Measurements from ENCODE around the gene GPER1. TPM values are rescaled to one million over a fixed set of nuclear protein-coding genes. Genes with fewer than 3 reads are reported as not detected.

GPER1 gene
- polyA plus RNA-seq, 2 of the 4 experiments (the other 2 are of a cell fraction): 0.23 to 0.50 TPM

DNA sequence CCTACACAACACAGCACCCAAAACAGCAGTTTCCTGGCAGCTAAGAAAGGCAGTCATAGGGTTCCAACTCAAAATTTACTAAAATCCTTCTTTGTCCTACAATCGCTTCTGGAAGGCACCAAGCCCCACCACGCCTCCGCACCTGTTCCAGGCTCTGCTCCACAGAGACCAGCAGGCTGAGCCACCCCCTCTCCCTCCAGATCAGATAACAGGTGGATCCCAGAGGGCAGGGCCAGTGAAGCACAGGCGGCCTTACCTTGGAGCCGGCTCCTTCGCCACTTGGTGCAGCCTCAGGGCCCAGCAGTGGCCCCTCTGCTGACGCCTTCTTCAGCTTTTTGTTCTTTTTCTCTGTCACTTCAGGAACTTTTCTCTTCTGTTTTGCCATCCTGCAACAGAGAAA, 39.1 kb downstream of the GPER1 start (continued):
- TF ChIP-seq HOXB13 (CRISPR knock-in tag; IDR thresholded peaks at IDR 0.05; ENCODE audit: low read depth) (no peak), EHMT2 (IDR thresholded peaks at IDR 0.05; ENCODE audit: low read depth) (no peak), KDM5A (IDR thresholded peaks at IDR 0.05) (no peak)

DNA sequence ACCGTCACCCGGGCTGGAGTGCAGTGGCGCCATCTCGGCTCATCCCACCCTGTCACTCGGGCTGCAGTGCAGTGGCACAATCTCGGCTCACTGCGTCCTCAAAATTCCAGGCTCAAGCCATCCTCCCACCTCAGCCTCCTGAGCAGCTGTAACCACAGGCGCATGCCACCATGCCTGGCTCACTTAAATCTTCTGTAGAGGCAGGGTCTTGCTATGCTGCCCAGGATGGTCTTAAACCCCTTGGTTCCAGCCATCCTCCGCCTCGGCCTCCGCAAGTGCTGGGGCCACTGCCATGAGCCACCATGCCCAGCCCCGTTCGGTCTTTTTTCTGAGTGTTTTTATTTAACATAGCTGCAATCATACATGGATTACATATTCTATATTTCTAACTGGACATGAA, 41.5 kb downstream of the GPER1 start:
- no peak for FAIRE-seq
- CTCF ChIA-PET: no interaction called here

DNA sequence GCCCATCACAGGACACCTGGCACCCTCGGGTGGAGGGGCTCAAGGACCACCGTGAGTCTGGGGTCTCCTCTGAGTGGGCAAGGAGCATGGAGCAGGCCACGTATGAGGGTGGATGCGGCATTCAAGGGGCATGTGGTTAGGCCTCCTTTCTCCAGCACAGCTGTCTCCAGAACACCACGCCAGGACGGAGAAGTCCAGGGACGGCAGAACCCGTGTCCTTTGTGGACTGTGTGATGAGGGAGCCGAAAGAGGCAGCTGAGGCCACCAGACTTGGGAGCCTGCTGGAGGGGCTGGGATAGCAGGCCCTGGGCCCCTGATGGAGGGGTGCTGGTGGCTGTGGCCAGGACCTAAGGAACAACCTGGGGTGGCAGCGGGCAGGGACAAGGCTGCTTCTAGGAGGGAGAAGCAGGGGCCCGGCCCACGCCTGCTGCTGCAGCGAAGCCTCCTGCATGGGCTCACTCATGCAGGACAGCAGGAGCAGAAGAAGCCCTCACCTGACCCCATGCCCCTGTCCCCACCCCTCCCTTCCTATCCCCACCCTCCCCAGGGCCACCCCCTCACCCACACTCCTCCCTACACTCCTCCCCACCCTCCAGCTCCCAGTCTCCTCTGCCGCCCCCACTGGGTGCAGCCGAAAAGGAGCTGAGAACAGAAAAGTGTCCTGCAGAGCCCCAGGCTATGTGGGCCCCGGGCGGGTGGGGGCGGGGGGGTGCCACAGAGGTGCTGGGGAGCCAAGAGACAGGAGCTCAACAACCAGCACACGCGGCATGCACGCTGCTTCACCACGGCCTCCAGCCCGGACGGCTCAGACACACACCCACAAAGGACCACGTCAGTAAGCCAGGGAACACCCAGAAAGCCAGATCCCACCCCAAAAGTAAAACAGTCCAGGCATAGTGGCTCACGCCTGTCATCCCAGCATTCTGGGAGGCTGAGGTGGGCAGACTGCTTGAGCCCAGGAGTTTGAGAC, 42.4 kb downstream of the GPER1 start:
- Histone ChIP-seq H3K4me3 (no peak overlapping the region), H3K9me3 (no peaks in the 10 kb centered on the region), H3K4me1 (no peaks in the 10 kb centered on the region), H3K4me2 (no peak overlapping the region), H3K27ac (no peak overlapping the region)
- TF ChIP-seq RFX5 (IDR thresholded peaks at IDR 0.05) (no peak), SMC3 (IDR thresholded peaks at IDR 0.05) (no peak), GATA3 (IDR thresholded peaks at IDR 0.05; ENCODE audit: borderline replicate concordance) (no peak), SREBF2 (IDR thresholded peaks at IDR 0.05) (no peak), ZFP36 (IDR thresholded peaks at IDR 0.05; ENCODE audit: borderline replicate concordance, partially characterized antibody) (no peak), KDM1A (IDR thresholded peaks at IDR 0.05; ENCODE audit: low read depth) (no peak), RCOR1 (IDR thresholded peaks at IDR 0.05; ENCODE audit: low read depth, low read length) (no peak), FOXS1 (CRISPR knock-in tag; IDR thresholded peaks at IDR 0.05) (no peak), CBX8 (IDR thresholded peaks at IDR 0.05) (no peak), HOXA7 (CRISPR knock-in tag; IDR thresholded peaks at IDR 0.05) (no peak), CEBPB (IDR thresholded peaks at IDR 0.05) (no peak), EHF (CRISPR knock-in tag; IDR thresholded peaks at IDR 0.05) (no peak)
- TF ChIP-seq, protein P1, sequence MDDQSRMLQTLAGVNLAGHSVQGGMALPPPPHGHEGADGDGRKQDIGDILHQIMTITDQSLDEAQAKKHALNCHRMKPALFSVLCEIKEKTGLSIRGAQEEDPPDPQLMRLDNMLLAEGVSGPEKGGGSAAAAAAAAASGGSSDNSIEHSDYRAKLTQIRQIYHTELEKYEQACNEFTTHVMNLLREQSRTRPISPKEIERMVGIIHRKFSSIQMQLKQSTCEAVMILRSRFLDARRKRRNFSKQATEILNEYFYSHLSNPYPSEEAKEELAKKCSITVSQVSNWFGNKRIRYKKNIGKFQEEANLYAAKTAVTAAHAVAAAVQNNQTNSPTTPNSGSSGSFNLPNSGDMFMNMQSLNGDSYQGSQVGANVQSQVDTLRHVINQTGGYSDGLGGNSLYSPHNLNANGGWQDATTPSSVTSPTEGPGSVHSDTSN (IDR thresholded peaks at IDR 0.05): no peak
- TF ChIP-seq, protein P2, sequence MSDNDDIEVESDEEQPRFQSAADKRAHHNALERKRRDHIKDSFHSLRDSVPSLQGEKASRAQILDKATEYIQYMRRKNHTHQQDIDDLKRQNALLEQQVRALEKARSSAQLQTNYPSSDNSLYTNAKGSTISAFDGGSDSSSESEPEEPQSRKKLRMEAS (IDR thresholded peaks at IDR 0.05): no peak
- TF ChIP-seq, protein P3, sequence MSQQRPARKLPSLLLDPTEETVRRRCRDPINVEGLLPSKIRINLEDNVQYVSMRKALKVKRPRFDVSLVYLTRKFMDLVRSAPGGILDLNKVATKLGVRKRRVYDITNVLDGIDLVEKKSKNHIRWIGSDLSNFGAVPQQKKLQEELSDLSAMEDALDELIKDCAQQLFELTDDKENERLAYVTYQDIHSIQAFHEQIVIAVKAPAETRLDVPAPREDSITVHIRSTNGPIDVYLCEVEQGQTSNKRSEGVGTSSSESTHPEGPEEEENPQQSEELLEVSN (IDR thresholded peaks at IDR 0.05; ENCODE audit: borderline replicate concordance, low read depth): no peak
- 94% methylated on average over 19 of the region's 26 CpGs for WGBS (ENCODE audit: missing lambda C conversion rate)
- ChIA-PET POLR2A (no interaction called here), CTCF (interaction anchor here (0.7 kb wide), 2 partner anchors 137 to 463 kb away, joined by 4 read pairs; no protein-coding TSS in a partner anchor)
- FAIRE-seq (no peak), DNase-seq (ENCODE audit: low read depth in 1 of 2, low spot score in 1 of 2) (no peak), ATAC-seq (no peak)

More for the DNA sequence above, 41.5 kb downstream of the GPER1 start:
- H3K4me3 ChIP-seq: no peak overlapping the region
- no peak for ATAC-seq
- TF ChIP-seq CEBPB (IDR thresholded peaks at IDR 0.05) (no peak), HOXB5 (CRISPR knock-in tag; IDR thresholded peaks at IDR 0.05) (no peak), SREBF2 (IDR thresholded peaks at IDR 0.05) (no peak), ESRRA (IDR thresholded peaks at IDR 0.05; ENCODE audit: borderline replicate concordance, low read length) (no peak), JUNB (IDR thresholded peaks at IDR 0.05) (no peak), MAFK (IDR thresholded peaks at IDR 0.05; ENCODE audit: partially characterized antibody) (no peak)
- TF ChIP-seq, protein P4, sequence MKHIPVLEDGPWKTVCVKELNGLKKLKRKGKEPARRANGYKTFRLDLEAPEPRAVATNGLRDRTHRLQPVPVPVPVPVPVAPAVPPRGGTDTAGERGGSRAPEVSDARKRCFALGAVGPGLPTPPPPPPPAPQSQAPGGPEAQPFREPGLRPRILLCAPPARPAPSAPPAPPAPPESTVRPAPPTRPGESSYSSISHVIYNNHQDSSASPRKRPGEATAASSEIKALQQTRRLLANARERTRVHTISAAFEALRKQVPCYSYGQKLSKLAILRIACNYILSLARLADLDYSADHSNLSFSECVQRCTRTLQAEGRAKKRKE (CRISPR knock-in tag; IDR thresholded peaks at IDR 0.05; ENCODE audit: low read depth): no peak
- TF ChIP-seq, protein P5, sequence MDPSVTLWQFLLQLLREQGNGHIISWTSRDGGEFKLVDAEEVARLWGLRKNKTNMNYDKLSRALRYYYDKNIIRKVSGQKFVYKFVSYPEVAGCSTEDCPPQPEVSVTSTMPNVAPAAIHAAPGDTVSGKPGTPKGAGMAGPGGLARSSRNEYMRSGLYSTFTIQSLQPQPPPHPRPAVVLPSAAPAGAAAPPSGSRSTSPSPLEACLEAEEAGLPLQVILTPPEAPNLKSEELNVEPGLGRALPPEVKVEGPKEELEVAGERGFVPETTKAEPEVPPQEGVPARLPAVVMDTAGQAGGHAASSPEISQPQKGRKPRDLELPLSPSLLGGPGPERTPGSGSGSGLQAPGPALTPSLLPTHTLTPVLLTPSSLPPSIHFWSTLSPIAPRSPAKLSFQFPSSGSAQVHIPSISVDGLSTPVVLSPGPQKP (IDR thresholded peaks at IDR 0.05; ENCODE audit: low read depth, low read length): no peak
- TF ChIP-seq, protein P6, sequence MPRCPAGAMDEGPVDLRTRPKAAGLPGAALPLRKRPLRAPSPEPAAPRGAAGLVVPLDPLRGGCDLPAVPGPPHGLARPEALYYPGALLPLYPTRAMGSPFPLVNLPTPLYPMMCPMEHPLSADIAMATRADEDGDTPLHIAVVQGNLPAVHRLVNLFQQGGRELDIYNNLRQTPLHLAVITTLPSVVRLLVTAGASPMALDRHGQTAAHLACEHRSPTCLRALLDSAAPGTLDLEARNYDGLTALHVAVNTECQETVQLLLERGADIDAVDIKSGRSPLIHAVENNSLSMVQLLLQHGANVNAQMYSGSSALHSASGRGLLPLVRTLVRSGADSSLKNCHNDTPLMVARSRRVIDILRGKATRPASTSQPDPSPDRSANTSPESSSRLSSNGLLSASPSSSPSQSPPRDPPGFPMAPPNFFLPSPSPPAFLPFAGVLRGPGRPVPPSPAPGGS (IDR thresholded peaks at IDR 0.05): no peak
- H3K4me2 ChIP-seq: no peak overlapping the region
- 94% methylated on average over 12 of the region's 13 CpGs for WGBS (ENCODE audit: missing lambda C conversion rate)
- H3K27ac ChIP-seq: no peak overlapping the region
- POLR2A ChIA-PET: no interaction called here
- H3K4me1 ChIP-seq: no peaks in the 10 kb centered on the region
- DNase-seq (ENCODE audit: low read depth in 1 of 2, low spot score in 1 of 2): no peak
- H3K9me3 ChIP-seq: no peaks in the 10 kb centered on the region

All from A549 (cell line).